ENCODE results near the gene MAD2L2.

The MAD2L2 gene

GRCh38 chr1:11676386-11677103, 4.4 kb downstream of the MAD2L2 start:
- Histone ChIP-seq H3K27ac (no peak overlapping the region), H3K27me3 (replicated peaks) (no peaks in the 10 kb centered on the region), H3K36me3 (replicated peaks) (peaks cover 3% of the 10 kb centered on the region), H3K4me3 (ENCODE audit: low read depth, low read length) (no peak overlapping the region)
- in situ Hi-C loops (cut with HindIII; ENCODE audit: low pct_ligation_motif_present, low sequenced_read_pairs), result no loop called here
- DNase-seq, result no peak
- no peak for TF ChIP-seq CTCF (IDR thresholded peaks at IDR 0.05; ENCODE audit: low read depth, low read length, missing control alignments)

- no peak for DNase-seq
- TF ChIP-seq CTCF (IDR thresholded peaks at IDR 0.05; ENCODE audit: low read depth, low read length, missing control alignments), result no peak
- Histone ChIP-seq H3K27me3 (replicated peaks) (no peaks in the 10 kb centered on the region), H3K36me3 (replicated peaks) (peaks cover 3% of the 10 kb centered on the region), H3K4me3 (ENCODE audit: low read depth, low read length) (no peak overlapping the region), H3K27ac (no peak overlapping the region)
- in situ Hi-C loops (cut with HindIII; ENCODE audit: low pct_ligation_motif_present, low sequenced_read_pairs), result no loop called here
Measured at GRCh38 chr1:11675325-11675724, 5.6 kb downstream of the MAD2L2 start.

GRCh38 chr1:11674488-11674887, 6.5 kb downstream of the MAD2L2 start:
- no peak for DNase-seq
- in situ Hi-C loops (cut with HindIII; ENCODE audit: low pct_ligation_motif_present, low sequenced_read_pairs), result no loop called here
- TF ChIP-seq CTCF (IDR thresholded peaks at IDR 0.05; ENCODE audit: low read depth, low read length, missing control alignments), result no peak

GRCh38 chr1:11673089-11673769, 7.7 kb downstream of the MAD2L2 start:
- Histone ChIP-seq H3K27ac (no peak overlapping the region), H3K27me3 (replicated peaks) (no peaks in the 10 kb centered on the region), H3K4me3 (ENCODE audit: low read depth, low read length) (no peak overlapping the region), H3K36me3 (replicated peaks) (peaks cover 3% of the 10 kb centered on the region)
- no peak for TF ChIP-seq CTCF (IDR thresholded peaks at IDR 0.05; ENCODE audit: low read depth, low read length, missing control alignments)
- in situ Hi-C loops (cut with HindIII; ENCODE audit: low pct_ligation_motif_present, low sequenced_read_pairs), result no loop called here
- no peak for DNase-seq

More at GRCh38 chr1:11674488-11674887, 6.5 kb downstream of the MAD2L2 start:
- H3K27ac ChIP-seq, result no peak overlapping the region
- peaks cover 3% of the 10 kb centered on the region for H3K36me3 ChIP-seq (replicated peaks)
- no peak overlapping the region for H3K4me3 ChIP-seq (ENCODE audit: low read depth, low read length)
- no peaks in the 10 kb centered on the region for H3K27me3 ChIP-seq (replicated peaks)

GRCh38 chr1:11671544-11672286, 9.2 kb downstream of the MAD2L2 start:
- H3K36me3 ChIP-seq (replicated peaks), result peaks cover 3% of the 10 kb centered on the region
- no peaks in the 10 kb centered on the region for H3K27me3 ChIP-seq (replicated peaks)
- in situ Hi-C loops (cut with HindIII; ENCODE audit: low pct_ligation_motif_present, low sequenced_read_pairs), result no loop called here

More at GRCh38 chr1:11671544-11672286, 9.2 kb downstream of the MAD2L2 start:
- H3K27ac ChIP-seq, result no peak overlapping the region
- no peak for DNase-seq
- no peak for TF ChIP-seq CTCF (IDR thresholded peaks at IDR 0.05; ENCODE audit: low read depth, low read length, missing control alignments)
- no peak overlapping the region for H3K4me3 ChIP-seq (ENCODE audit: low read depth, low read length)
